HEK293T (cell line): Measurements from ENCODE around the gene SPATA13.

Experiments used
- BHLHE40 ChIP-seq: fragments of 450-650 bp; IDR thresholded peaks from 2 replicates; pipeline ENCODE4 v1.6.1; 2016; ENCODE audit warnings: mild to moderate bottlenecking, moderate library complexity, borderline replicate concordance
- FOXM1 ChIP-seq: fragments of 450-650 bp; IDR thresholded peaks from 2 replicates; pipeline ENCODE4 v1.6.1; 2017; ENCODE audit warnings: mild to moderate bottlenecking, borderline replicate concordance
- L3MBTL2 ChIP-seq: fragments of 450-650 bp; conservative IDR thresholded peaks from 2 replicates; pipeline ENCODE4 v1.6.1; 2016; ENCODE audit warnings: mild to moderate bottlenecking
- LEF1 ChIP-seq: fragments of 450-650 bp; IDR thresholded peaks from 2 replicates; pipeline ENCODE4 v1.6.1; 2017; ENCODE audit warnings: mild to moderate bottlenecking, borderline replicate concordance
- NFRKB ChIP-seq: fragments of 450-650 bp; IDR thresholded peaks from 2 replicates; pipeline ENCODE4 v1.6.1; 2016; ENCODE audit warnings: mild to moderate bottlenecking, moderate library complexity
- ZNF384 ChIP-seq: fragments of 450-650 bp; IDR thresholded peaks from 2 replicates; pipeline ENCODE4 v1.6.1; 2016

GRCh38 chr13:24279327-24280110 lies 119.0 kb downstream of the SPATA13 start:
- TF ChIP-seq NFRKB (no peak), ZNF384 (no peak), L3MBTL2 (no peak), LEF1 (no peak), BHLHE40 (no peak), FOXM1 (no peak)
